ENCODE results near the gene EEIG1. TPM values are rescaled to one million over a fixed set of nuclear protein-coding genes. Genes with fewer than 3 reads are reported as not detected.

EEIG1 gene
- total and polyA plus RNA-seq, 10 of the 15 experiments (the other 5 are each of a cell fraction or from before 2014, with no cell fraction given) = 1.2 to 75.9 (median 9.0) TPM

- peaks cover 3% of the 10 kb centered on the region for H3K79me2 ChIP-seq (ENCODE audit: control insufficient read depth, insufficient read depth, low read length)
- no peak overlapping the region for H3K4me2 ChIP-seq (ENCODE audit: control insufficient read depth, insufficient read depth)
- H4K20me1 ChIP-seq (ENCODE audit: control insufficient read depth, insufficient read depth) = 0 out of 2 replicates have a peak, but pooled peaks cover 3% of the 10 kb centered on the region
- H3K9me3 ChIP-seq (replicated peaks; ENCODE audit: control insufficient read depth, insufficient read depth, low read length) = no peaks in the 10 kb centered on the region
- no peak overlapping the region for H3K4me3 ChIP-seq
- no peak for FAIRE-seq
- RAD21 ChIA-PET (ENCODE audit: unreplicated experiment) = interaction anchor here (0.7 to 1.0 kb wide), 2 partner anchors 73 to 76 kb away, joined by 3 to 4 read pairs; no protein-coding TSS in a partner anchor
- POLR2A ChIA-PET = no interaction called here
- no peaks in the 10 kb centered on the region for H3K27me3 ChIP-seq (replicated peaks in 1 of 2; ENCODE audit: control insufficient read depth in 2 of 2, insufficient read depth in 2 of 2, low read length in 1 of 2)
- 50% methylated on average over 1 of the region's 1 CpG for WGBS (ENCODE audit: insufficient coverage, insufficient replicate concordance, low lambda C conversion rate, missing lambda C conversion rate)
- no TSS peak for BruUV-seq (replicated peaks)
- H2AFZ ChIP-seq (ENCODE audit: control insufficient read depth, low read depth, low read length) = no peak overlapping the region
- CTCF ChIA-PET = interaction anchor here (1.1 to 13.8 kb wide), 4 partner anchors 11 to 74 kb away, joined by 3 to 332 read pairs (median 5); no protein-coding TSS in a partner anchor
- intact Hi-C loops (cut with micrococcal nuclease; ENCODE audit: unreplicated experiment) = no loop called here
- SMC1A ChIA-PET (ENCODE audit: uncharacterized antibody, unreplicated experiment) = interaction anchor here (1.2 to 6.7 kb wide), 2 partner anchors 23 to 73 kb away, joined by 3 to 96 read pairs; no protein-coding TSS in a partner anchor
- ATAC-seq = no peak
- no peak overlapping the region for H3K27ac ChIP-seq (ENCODE audit: control insufficient read depth, insufficient read depth)
- no peak overlapping the region for H3K9ac ChIP-seq (ENCODE audit: control insufficient read depth, insufficient read depth, low read length)
- H3K4me1 ChIP-seq (ENCODE audit: control insufficient read depth, insufficient read depth, low read length) = peaks cover 19% of the 10 kb centered on the region
- in situ Hi-C loops (cut with MboI) = no loop called here
- TF ChIP-seq SIX5 (IDR thresholded peaks at IDR 0.05; ENCODE audit: low read depth, low read length, severe bottlenecking) = no peak
- no peak for TF ChIP-seq E2F4 (IDR thresholded peaks at IDR 0.05; ENCODE audit: low read depth, low read length)
- TF ChIP-seq EED (IDR thresholded peaks at IDR 0.05; ENCODE audit: low read depth) = no peak
- no peak for TF ChIP-seq CEBPB (IDR thresholded peaks at IDR 0.05; ENCODE audit: borderline replicate concordance in 1 of 2, low read depth in 2 of 2, low read length in 2 of 2)
- TF ChIP-seq POLR2AphosphoS5 (IDR thresholded peaks at IDR 0.05; ENCODE audit: low read length) = no peak
- TF ChIP-seq, protein P1, sequence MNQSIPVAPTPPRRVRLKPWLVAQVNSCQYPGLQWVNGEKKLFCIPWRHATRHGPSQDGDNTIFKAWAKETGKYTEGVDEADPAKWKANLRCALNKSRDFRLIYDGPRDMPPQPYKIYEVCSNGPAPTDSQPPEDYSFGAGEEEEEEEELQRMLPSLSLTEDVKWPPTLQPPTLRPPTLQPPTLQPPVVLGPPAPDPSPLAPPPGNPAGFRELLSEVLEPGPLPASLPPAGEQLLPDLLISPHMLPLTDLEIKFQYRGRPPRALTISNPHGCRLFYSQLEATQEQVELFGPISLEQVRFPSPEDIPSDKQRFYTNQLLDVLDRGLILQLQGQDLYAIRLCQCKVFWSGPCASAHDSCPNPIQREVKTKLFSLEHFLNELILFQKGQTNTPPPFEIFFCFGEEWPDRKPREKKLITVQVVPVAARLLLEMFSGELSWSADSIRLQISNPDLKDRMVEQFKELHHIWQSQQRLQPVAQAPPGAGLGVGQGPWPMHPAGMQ (IDR thresholded peaks at IDR 0.05; ENCODE audit: borderline replicate concordance) = no peak
- TF ChIP-seq BHLHE40 (IDR thresholded peaks at IDR 0.05; ENCODE audit: borderline replicate concordance in 1 of 2, low read depth in 2 of 2, low read length in 1 of 2) = no peak
- TF ChIP-seq NBN (IDR thresholded peaks at IDR 0.05) = no peak
- no peak for TF ChIP-seq DPF2 (IDR thresholded peaks at IDR 0.05)
- TF ChIP-seq NFXL1 (IDR thresholded peaks at IDR 0.05; ENCODE audit: borderline replicate concordance) = no peak
- no peak for TF ChIP-seq ZBED1 (IDR thresholded peaks at IDR 0.05; ENCODE audit: borderline replicate concordance)
- TF ChIP-seq RELA (IDR thresholded peaks at IDR 0.05; ENCODE audit: borderline replicate concordance, partially characterized antibody) = no peak
- H3K36me3 ChIP-seq (ENCODE audit: control insufficient read depth in 2 of 2, insufficient read depth in 2 of 2, low read length in 1 of 2) = no peaks in the 10 kb centered on the region; a peak in 2 of 4 replicates
- no peak for DNase-seq (ENCODE audit: low read depth, low spot score)
These were observed 22.1 kb downstream of the EEIG1 start for GRCh38 chr9:127958728-127959127.
